ENCODE measurements around the gene SMIM35. TPM values are rescaled to one million over a fixed set of nuclear protein-coding genes. Genes with fewer than 3 reads are reported as not detected.

Gene SMIM35
- total and polyA plus RNA-seq, 8 donors, result 0.20 to 1.1 (median 0.55) TPM; not detected in 2

DNA sequence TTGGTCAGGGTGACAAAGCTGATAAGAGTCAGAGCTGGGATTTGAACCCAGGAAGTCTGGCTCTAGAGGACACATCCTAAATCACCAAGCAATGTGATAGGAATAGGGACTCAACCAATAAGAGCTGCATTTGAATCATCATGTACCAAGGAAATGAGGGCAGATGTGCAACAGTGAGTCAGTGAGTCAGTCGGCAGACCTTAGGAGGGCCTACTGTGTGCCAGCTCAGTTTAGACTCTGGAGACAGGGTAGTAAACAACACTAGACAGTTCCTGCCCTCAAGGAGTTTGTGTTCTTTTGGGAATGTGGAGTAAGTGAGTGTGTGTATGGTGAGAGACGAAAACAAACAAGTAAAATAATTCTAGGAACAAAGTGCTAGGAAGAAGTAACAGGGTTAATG is 89.4 kb downstream of the SMIM35 start:
- no peak overlapping the region for H3K4me3 ChIP-seq
- no peak for TF ChIP-seq CTCF (IDR thresholded peaks at IDR 0.05)
- no peaks in the 10 kb centered on the region for H3K9me3 ChIP-seq
- H3K4me1 ChIP-seq, result peaks cover 6 to 88% of the 10 kb centered on the region in 2 donors
- DNase-seq (no peak), ATAC-seq (no peak)
- H3K27me3 ChIP-seq, result no peaks in the 10 kb centered on the region
- intact Hi-C loops (cut with DNase I), result no loop called here
- H3K27ac ChIP-seq, result no peak overlapping the region
- H3K36me3 ChIP-seq, result peaks cover 0 to 81% of the 10 kb centered on the region in 2 donors

- ATAC-seq, result no peak
- H3K27me3 ChIP-seq, result no peaks in the 10 kb centered on the region
- TF ChIP-seq CTCF (IDR thresholded peaks at IDR 0.05), result no peak
- peaks cover 0 to 94% of the 10 kb centered on the region in 2 donors for H3K36me3 ChIP-seq
- H3K27ac ChIP-seq, result no peak overlapping the region
- no peaks in the 10 kb centered on the region for H3K9me3 ChIP-seq
- peaks cover 0 to 87% of the 10 kb centered on the region in 2 donors for H3K4me1 ChIP-seq
- H3K4me3 ChIP-seq, result no peak overlapping the region
- DNase-seq, result no peak
- intact Hi-C loops (cut with DNase I), result no loop called here
Observed at GRCh38 chr11:117996058-117996457, 90.7 kb downstream of the SMIM35 start.

- peaks cover 0 to 99% of the 10 kb centered on the region in 2 donors for H3K36me3 ChIP-seq
- H3K4me3 ChIP-seq, result no peak overlapping the region
- no peak overlapping the region for H3K27ac ChIP-seq
- ATAC-seq (no peak), DNase-seq (no peak)
- no peaks in the 10 kb centered on the region for H3K27me3 ChIP-seq
- H3K4me1 ChIP-seq, result peaks cover 0 to 87% of the 10 kb centered on the region in 2 donors
- intact Hi-C loops (cut with DNase I), result no loop called here
- H3K9me3 ChIP-seq, result no peaks in the 10 kb centered on the region
- no peak for TF ChIP-seq CTCF (IDR thresholded peaks at IDR 0.05)
Observed at GRCh38 chr11:117995472-117995871, 91.3 kb downstream of the SMIM35 start.

DNA sequence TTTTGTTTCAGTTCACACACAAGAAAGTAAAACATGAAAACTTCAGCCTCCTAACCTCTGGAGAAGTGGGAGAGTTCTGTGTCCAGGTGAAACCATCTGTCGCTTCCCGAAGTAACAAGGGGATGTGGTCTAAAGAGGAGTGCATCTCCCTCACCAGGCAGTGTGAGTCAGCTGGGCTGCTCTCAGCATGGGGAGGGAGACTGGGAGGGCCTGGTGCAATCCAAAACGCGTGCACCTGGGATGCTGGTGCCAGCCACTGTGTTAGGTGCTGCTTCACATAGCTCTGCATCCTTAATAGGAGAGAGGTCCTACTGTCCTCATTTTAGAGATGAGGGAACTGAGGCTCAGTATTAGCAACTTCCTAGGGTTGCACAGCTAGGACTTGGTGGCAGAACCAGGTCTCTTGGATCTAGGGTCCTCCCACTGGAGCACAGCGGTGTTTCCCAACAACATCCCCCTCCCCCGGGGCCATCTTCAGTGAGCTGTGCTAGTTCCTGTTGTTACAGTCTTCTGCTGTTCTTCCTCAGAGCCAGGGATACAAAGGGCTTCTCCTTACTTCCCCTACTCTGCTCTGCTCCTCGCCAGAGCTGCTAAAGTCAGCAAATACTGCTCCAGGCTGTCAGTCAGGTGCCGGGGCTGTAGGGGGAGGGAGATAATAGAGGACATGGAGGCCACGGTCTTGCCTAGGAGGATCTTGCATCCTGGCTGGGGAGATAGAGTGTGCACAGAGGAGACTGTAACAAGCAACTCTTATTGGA is 92.6 kb downstream of the SMIM35 start:
- H3K27ac ChIP-seq, result no peak overlapping the region
- intact Hi-C loops (cut with DNase I), result no loop called here
- peak; percentile 66 for ATAC-seq
- TF ChIP-seq CTCF (IDR thresholded peaks at IDR 0.05), result no peak
- peak in 1 of 4 donors; percentile 70 for DNase-seq
- H3K36me3 ChIP-seq, result peaks cover 0 to 98% of the 10 kb centered on the region in 2 donors
- no peaks in the 10 kb centered on the region for H3K9me3 ChIP-seq
- H3K27me3 ChIP-seq, result no peaks in the 10 kb centered on the region
- H3K4me1 ChIP-seq, result peaks cover 0 to 83% of the 10 kb centered on the region in 2 donors
- peak overlapping the region in 1 of 2 donors; percentile 3 for H3K4me3 ChIP-seq

DNA sequence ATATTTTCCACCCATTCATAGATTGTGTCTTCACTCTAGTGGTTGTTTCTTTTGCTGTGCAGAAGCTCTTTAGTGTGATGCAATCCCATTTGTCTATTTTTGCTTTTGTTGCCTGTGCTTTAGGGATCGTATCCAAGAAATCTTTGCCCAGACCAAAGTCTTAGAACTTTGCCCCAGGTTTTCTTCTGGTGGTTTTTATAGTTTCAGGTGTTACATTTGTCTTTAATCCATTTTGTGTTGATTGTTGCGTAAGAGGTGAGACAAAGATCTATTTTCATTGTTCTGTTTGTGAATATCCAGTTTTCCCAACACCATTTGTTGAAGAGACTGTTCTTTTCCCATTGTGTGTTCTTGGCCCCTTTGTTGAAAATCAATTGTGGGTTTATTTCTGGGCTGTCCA is 94.1 kb downstream of the SMIM35 start:
- no peak overlapping the region for H3K4me3 ChIP-seq
- no peaks in the 10 kb centered on the region for H3K27me3 ChIP-seq
- peaks cover 0 to 78% of the 10 kb centered on the region in 2 donors for H3K4me1 ChIP-seq
- DNase-seq (no peak), ATAC-seq (no peak)
- no peaks in the 10 kb centered on the region for H3K9me3 ChIP-seq
- intact Hi-C loops (cut with DNase I), result no loop called here
- no peak for TF ChIP-seq CTCF (IDR thresholded peaks at IDR 0.05)
- no peak overlapping the region for H3K27ac ChIP-seq
- H3K36me3 ChIP-seq, result peaks cover 0 to 96% of the 10 kb centered on the region in 2 donors

Data from left lung (tissue), 10 donors.